Caco-2 (cell line): Measurements from ENCODE around the gene DPYSL5. TPM values are rescaled to one million over a fixed set of nuclear protein-coding genes. Genes with fewer than 3 reads are reported as not detected.

ENCODE experiments used
- BruUV-seq: library from RNA; stranded (reverse); fragments of 400-500 nt; replicated peaks from 2 replicates; lab custom pipeline; 2021; lab: Mats Ljungman, UMichigan
- CTCF ChIA-PET: fragments of 300-600 bp; sonication (Branson Sonifier 250); formaldehyde crosslinking; loops from one replicate; lab custom pipeline; 2022; ENCODE audit warnings: antibody characterized with exemption; lab: Charles Lee
- POLR2A ChIA-PET: fragments of 300-600 bp; sonication (Branson Sonifier 250); formaldehyde crosslinking; loops from one replicate; lab custom pipeline; 2022; ENCODE audit warnings: antibody characterized with exemption; lab: Charles Lee
- DNase-seq, 2 experiments: peaks; one replicate each; pipeline versions ENCODE4 v3.0.0 to v3.0.0-alpha.2; 2020 to 2022
- H3K27me3 ChIP-seq: replicated peaks from 2 replicates; pipeline ENCODE4 v1.6.0; 2011; ENCODE audit warnings: low read length; ENCODE audit not compliant: control insufficient read depth, insufficient read depth
- H3K36me3 ChIP-seq: 2 replicates; pipeline ENCODE4 v1.5.1; 2011; ENCODE audit warnings: low read length; ENCODE audit not compliant: control insufficient read depth, insufficient read depth
- H3K4me1 ChIP-seq: fragments of 250-450 bp; sonication (Bioruptor Pico); 2 replicates; pipeline ENCODE4 v1.5.1; 2020; ENCODE audit warnings: mild to moderate bottlenecking
- H3K4me3 ChIP-seq: 2 replicates; pipeline ENCODE4 v1.5.1; 2011; ENCODE audit warnings: low read depth, mild to moderate bottlenecking, control low read depth, low read length
- H3K9me3 ChIP-seq: fragments of 250-450 bp; sonication (Bioruptor Pico); 2 replicates; pipeline ENCODE4 v1.5.1; 2020; ENCODE audit warnings: mild to moderate bottlenecking, moderate library complexity
- H3K27ac Mint-ChIP-seq: one replicate; pipeline ENCODE4 v1.8.0; 2022; ENCODE audit warnings: mixed read lengths; ENCODE audit not compliant: unreplicated experiment
- H3K27me3 Mint-ChIP-seq: one replicate; pipeline ENCODE4 v1.8.0; 2022; ENCODE audit warnings: mixed read lengths; ENCODE audit not compliant: insufficient read depth, unreplicated experiment
- H3K36me3 Mint-ChIP-seq: one replicate; pipeline ENCODE4 v1.8.0; 2022; ENCODE audit warnings: mild to moderate bottlenecking, mixed read lengths; ENCODE audit not compliant: insufficient read depth, unreplicated experiment
- H3K4me1 Mint-ChIP-seq: one replicate; pipeline ENCODE4 v1.8.0; 2022; ENCODE audit warnings: low read depth, mixed read lengths; ENCODE audit not compliant: unreplicated experiment
- H3K4me3 Mint-ChIP-seq: one replicate; pipeline ENCODE4 v1.8.0; 2022; ENCODE audit warnings: mild to moderate bottlenecking, moderate library complexity, mixed read lengths; ENCODE audit not compliant: unreplicated experiment
- H3K9me3 Mint-ChIP-seq: one replicate; pipeline ENCODE4 v1.8.0; 2022; ENCODE audit warnings: mixed read lengths; ENCODE audit not compliant: unreplicated experiment
- CTCF ChIP-seq, 2 experiments: fragments of 200-600 bp in 1 of 2; IDR thresholded peaks; 1 replicate in 1 of 2; 2 replicates in 1 of 2; pipeline versions ENCODE4 v1.5.1 to v1.8.0; 2011 to 2022; ENCODE audit warnings: antibody characterized with exemption in 1 of 2, control low read depth in 1 of 2, inconsistent platforms in 1 of 2, low read depth in 1 of 2, low read length in 1 of 2, mild to moderate bottlenecking in 1 of 2, moderate library complexity in 1 of 2; ENCODE audit not compliant: insufficient read depth in 1 of 2, severe bottlenecking in 1 of 2, unreplicated experiment in 1 of 2
- intact Hi-C: fragments of 100-400 bp; cut with micrococcal nuclease; formaldehyde crosslinking; loops from one replicate; pipeline ENCODE4 v1.10.0; 2022; ENCODE audit not compliant: unreplicated experiment
- total RNA-seq: library from RNA; stranded (reverse); gene quantifications from 2 replicates; pipeline ENCODE4 v1.2.3, GENCODE V29; 2022

The DPYSL5 gene
- total RNA-seq, 1 experiment from 2014 or later = 2.4 TPM

DNA sequence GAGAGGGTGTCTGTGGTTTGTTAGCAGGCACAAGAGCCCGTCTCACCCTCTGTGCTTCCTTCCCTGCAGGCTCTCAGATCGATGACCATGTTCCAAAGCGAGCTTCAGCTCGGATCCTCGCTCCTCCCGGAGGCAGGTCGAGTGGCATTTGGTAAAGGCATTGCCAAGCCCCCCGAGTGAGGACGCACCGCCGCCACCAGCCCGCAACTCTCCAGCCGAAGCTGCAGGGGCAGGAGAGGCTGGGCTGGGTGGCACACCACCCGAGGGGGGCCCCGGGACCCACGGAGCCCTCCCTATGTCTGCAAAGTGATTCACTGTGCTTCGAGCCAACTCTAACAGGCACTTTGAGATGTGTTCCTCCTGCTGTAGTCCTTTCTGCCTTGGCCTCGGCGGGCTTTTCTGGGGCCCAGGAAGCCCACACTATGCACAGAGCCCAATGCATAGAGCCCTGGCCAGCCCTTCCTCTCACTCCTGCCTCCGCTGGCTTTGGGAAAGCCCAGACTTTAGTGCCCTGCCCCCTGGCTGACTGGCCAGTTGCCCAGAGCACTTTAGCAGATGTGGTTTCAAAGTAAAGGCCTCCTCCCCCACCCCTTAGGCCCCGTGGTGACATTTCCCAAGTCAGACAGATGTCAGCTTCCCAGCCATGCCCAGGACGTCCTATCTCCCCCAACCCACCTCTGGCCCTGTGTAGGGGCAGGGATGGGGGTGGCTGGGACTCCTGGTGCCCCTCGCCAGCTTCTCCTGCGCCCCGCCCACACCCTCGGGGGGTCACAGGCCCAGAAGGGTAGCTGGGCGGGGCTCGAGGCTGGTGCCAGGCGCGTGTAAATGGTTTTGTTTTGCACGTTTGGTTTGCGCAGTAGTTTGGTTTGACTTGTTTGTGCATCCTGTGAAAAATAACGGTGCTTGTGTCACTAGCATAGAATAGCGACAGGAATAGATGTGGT, 99.2 kb downstream of the DPYSL5 start:
- H3K36me3 ChIP-seq = no peaks in the 10 kb centered on the region
- Mint-ChIP-seq H3K27me3 (peaks cover 8% of the 10 kb centered on the region), H3K9me3 (no peaks in the 10 kb centered on the region), H3K27ac (no peak overlapping the region), H3K36me3 (no peaks in the 10 kb centered on the region), H3K4me1 (peaks cover 6% of the 10 kb centered on the region), H3K4me3 (no peak overlapping the region)
- H3K27me3 ChIP-seq = no peaks in the 10 kb centered on the region; the same call in 1 of the 2 replicates
- no peak overlapping the region for H3K4me3 ChIP-seq
- DNase-seq = no peak
- intact Hi-C loops = no loop called here
- ChIA-PET CTCF (no interaction called here), POLR2A (no interaction called here)
- H3K9me3 ChIP-seq = no peaks in the 10 kb centered on the region
- no peak for TF ChIP-seq CTCF (IDR thresholded peaks at IDR 0.05; ENCODE audit: insufficient read depth in 1 of 2, low read depth in 1 of 2, low read length in 1 of 2, severe bottlenecking in 1 of 2, unreplicated experiment in 1 of 2)
- H3K4me1 ChIP-seq = no peaks in the 10 kb centered on the region
- no TSS peak for BruUV-seq

DNA sequence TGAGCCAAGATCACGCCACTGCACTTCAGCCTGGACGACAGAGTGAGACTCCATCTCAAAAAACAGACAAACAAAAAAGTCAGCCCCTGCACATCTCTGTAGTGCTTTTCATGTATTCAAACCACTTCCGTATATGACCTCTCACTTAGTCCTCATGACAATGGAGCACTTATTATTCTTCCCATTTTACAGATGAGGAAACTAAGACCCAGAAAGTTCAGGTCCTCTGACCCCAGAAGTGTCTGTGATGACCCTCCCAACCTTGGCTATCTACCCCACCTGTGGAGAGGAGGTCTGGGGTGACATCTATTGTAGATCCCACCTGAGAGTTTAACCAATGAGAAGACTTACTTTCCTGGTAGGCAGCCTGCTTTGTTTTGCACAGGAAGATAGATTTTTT, 100.9 kb downstream of the DPYSL5 start:
- Mint-ChIP-seq H3K4me3 (no peak overlapping the region), H3K27me3 (peaks cover 6% of the 10 kb centered on the region), H3K9me3 (no peaks in the 10 kb centered on the region), H3K27ac (no peak overlapping the region), H3K36me3 (no peaks in the 10 kb centered on the region), H3K4me1 (no peaks in the 10 kb centered on the region)
- Histone ChIP-seq H3K36me3 (no peaks in the 10 kb centered on the region), H3K4me1 (no peaks in the 10 kb centered on the region), H3K9me3 (no peaks in the 10 kb centered on the region), H3K4me3 (no peak overlapping the region), H3K27me3 (no peaks in the 10 kb centered on the region; the same call in none of the 2 replicates)
- no peak for DNase-seq
- ChIA-PET CTCF (interaction anchor here (1.8 to 2.1 kb wide), 2 partner anchors 13 to 103 kb away, joined by 4 to 6 read pairs; no protein-coding TSS in a partner anchor), POLR2A (no interaction called here)
- intact Hi-C loops = no loop called here
- no peak for TF ChIP-seq CTCF (IDR thresholded peaks at IDR 0.05; ENCODE audit: insufficient read depth in 1 of 2, low read depth in 1 of 2, low read length in 1 of 2, severe bottlenecking in 1 of 2, unreplicated experiment in 1 of 2)
- BruUV-seq = no TSS peak

- H3K4me1 Mint-ChIP-seq = no peaks in the 10 kb centered on the region
- CTCF ChIA-PET = interaction anchor here (1.1 to 2.1 kb wide), 4 partner anchors 12 to 104 kb away, joined by 3 to 6 read pairs (median 5); no protein-coding TSS in a partner anchor
- H3K27me3 Mint-ChIP-seq = peaks cover 6% of the 10 kb centered on the region
- no peaks in the 10 kb centered on the region for H3K9me3 ChIP-seq
- TF ChIP-seq CTCF (IDR thresholded peaks at IDR 0.05; ENCODE audit: insufficient read depth in 1 of 2, low read depth in 1 of 2, low read length in 1 of 2, severe bottlenecking in 1 of 2, unreplicated experiment in 1 of 2) = no peak
- H3K4me3 ChIP-seq = no peak overlapping the region
- intact Hi-C loops = no loop called here
- no peak overlapping the region for H3K27ac Mint-ChIP-seq
- no peak for DNase-seq
- POLR2A ChIA-PET = no interaction called here
- no TSS peak for BruUV-seq
- no peak overlapping the region for H3K4me3 Mint-ChIP-seq
- no peaks in the 10 kb centered on the region for H3K4me1 ChIP-seq
- no peaks in the 10 kb centered on the region for H3K36me3 ChIP-seq
- H3K9me3 Mint-ChIP-seq = no peaks in the 10 kb centered on the region
- H3K27me3 ChIP-seq = no peaks in the 10 kb centered on the region; the same call in none of the 2 replicates
- H3K36me3 Mint-ChIP-seq = no peaks in the 10 kb centered on the region
These were observed 102.3 kb downstream of the DPYSL5 start for GRCh38 chr2:26950246-26950645.
